GM18873 (cell line): Measurements from ENCODE around the gene DSPP.
"Not testable (repeated sequence)": the region's sequence is repeated elsewhere in the genome, so short reads cannot be mapped to it uniquely, and the experiment has no call there.

Experiments
- ATAC-seq: cut with Tn5 transposase; IDR thresholded peaks from one replicate; pipeline ENCODE4 v1.9.1; 2021; ENCODE audit warnings: mild to moderate bottlenecking, moderate library complexity, moderate number of reproducible peaks; ENCODE audit not compliant: unreplicated experiment, low FRiP score

The DSPP gene

GRCh38 chr4:87608229-87608628, at the start of gene DSPP:
Gene DSPP, plus strand, starts transcription at chr4:87608529. Its CDS starts 2,380 bp downstream, at chr4:87610909.
- ATAC-seq = no peak

GRCh38 chr4:87559090-87559837, 49.1 kb upstream of the DSPP start:
- ATAC-seq = peak; percentile 99

GRCh38 chr4:87560802-87561201, 47.5 kb upstream of the DSPP start:
- no peak for ATAC-seq

- no peak for ATAC-seq
Observed at GRCh38 chr4:87565746-87566145, 42.6 kb upstream of the DSPP start.

- ATAC-seq = no peak
Observed at GRCh38 chr4:87566276-87566675, 42.1 kb upstream of the DSPP start.

- ATAC-seq = no peak
Observed at GRCh38 chr4:87567191-87567590, 41.1 kb upstream of the DSPP start.

GRCh38 chr4:87570290-87570805, 38.0 kb upstream of the DSPP start:
- no peak for ATAC-seq

- not testable (repeated sequence) for ATAC-seq
Observed at GRCh38 chr4:87574376-87574775, 34.0 kb upstream of the DSPP start.

- no peak for ATAC-seq
Observed at GRCh38 chr4:87574996-87575395, 33.3 kb upstream of the DSPP start.

GRCh38 chr4:87575408-87575807, 32.9 kb upstream of the DSPP start:
- no peak for ATAC-seq

- no peak for ATAC-seq
Observed at GRCh38 chr4:87575983-87576382, 32.3 kb upstream of the DSPP start.

GRCh38 chr4:87579478-87579877, 28.9 kb upstream of the DSPP start:
- no peak for ATAC-seq

GRCh38 chr4:87580057-87580456, 28.3 kb upstream of the DSPP start:
- no peak for ATAC-seq

- ATAC-seq = no peak
Observed at GRCh38 chr4:87584222-87584908, 24.0 kb upstream of the DSPP start.

- no peak for ATAC-seq
Observed at GRCh38 chr4:87589531-87589930, 18.8 kb upstream of the DSPP start.

GRCh38 chr4:87592124-87592523, 16.2 kb upstream of the DSPP start:
- no peak for ATAC-seq

- no peak for ATAC-seq
Observed at GRCh38 chr4:87601361-87601760, 7.0 kb upstream of the DSPP start.

- ATAC-seq = no peak
Observed at GRCh38 chr4:87614292-87614890, 6.1 kb downstream of the DSPP start.

GRCh38 chr4:87616268-87616667, 7.9 kb downstream of the DSPP start:
- ATAC-seq = no peak

- no peak for ATAC-seq
Observed at GRCh38 chr4:87620086-87620485, 11.8 kb downstream of the DSPP start.

GRCh38 chr4:87620491-87620890, 12.2 kb downstream of the DSPP start:
- ATAC-seq = no peak
